Measurements from ENCODE around the gene RPS19BP1.

GRCh38 chr22:39571538-39571937 is 39.0 kb upstream of the RPS19BP1 start:
- no peak for TF ChIP-seq POLR2A (IDR thresholded peaks at IDR 0.05)
- no peak for TF ChIP-seq CTCF (IDR thresholded peaks at IDR 0.05)
